ENCODE data around the gene POU6F2.
A peak's percentile ranks its signal among the peaks of the same experiment; 100 is the strongest.
"Not testable (repeated sequence)": the region's sequence is repeated elsewhere in the genome, so short reads cannot be mapped to it uniquely, and the experiment has no call there.

The POU6F2 gene

DNA sequence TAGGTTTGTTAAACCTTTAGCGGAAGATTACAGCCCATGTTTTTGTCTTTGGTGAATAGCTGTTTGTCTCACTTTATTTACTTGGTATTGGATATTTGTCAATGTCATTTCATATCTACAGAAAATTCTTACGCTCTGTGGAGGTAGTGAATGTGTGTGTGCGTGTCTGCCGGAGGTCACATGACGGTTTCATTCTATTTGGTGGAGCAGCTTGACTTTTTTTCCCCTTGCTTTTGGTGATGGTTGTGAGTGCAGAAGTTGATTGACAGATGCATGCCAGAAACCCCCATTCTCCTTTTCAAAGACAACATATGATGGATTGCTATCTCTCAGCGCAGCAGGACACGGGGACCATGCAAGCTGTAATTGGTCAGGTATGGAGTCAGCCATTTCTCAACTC lies at the start of gene POU6F2:
TSS of gene POU6F2 (plus strand) at position 225 of the 400 bp plus-strand sequence. CDS start at position 270, 45 bp downstream.
- no peak for DNase-seq (ENCODE audit: low read depth in 2 of 2)

DNA sequence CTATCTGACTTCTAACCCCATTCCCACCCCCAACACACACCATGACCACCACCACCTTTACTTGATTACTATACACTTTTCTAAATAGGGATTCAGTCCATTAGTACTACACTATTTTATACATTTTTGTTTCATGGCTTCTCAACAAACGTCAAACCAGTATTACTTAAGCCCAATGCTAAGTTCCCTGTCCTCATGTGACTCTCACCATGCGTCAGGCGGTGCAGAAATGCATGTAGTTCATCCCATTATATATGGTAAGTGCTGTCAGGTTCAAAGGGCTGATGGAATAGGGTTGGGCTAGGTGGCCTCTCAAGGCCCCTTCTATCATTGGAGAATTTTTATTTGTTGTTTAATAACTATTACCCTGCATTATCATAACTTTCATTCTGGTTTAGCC lies 49.2 kb upstream of the POU6F2 start:
- DNase-seq (ENCODE audit: low read depth in 2 of 2): no peak

- no peak for DNase-seq (ENCODE audit: low read depth in 2 of 2)
These were observed 48.1 kb upstream of the POU6F2 start for GRCh38 chr7:38929460-38930171.

DNA sequence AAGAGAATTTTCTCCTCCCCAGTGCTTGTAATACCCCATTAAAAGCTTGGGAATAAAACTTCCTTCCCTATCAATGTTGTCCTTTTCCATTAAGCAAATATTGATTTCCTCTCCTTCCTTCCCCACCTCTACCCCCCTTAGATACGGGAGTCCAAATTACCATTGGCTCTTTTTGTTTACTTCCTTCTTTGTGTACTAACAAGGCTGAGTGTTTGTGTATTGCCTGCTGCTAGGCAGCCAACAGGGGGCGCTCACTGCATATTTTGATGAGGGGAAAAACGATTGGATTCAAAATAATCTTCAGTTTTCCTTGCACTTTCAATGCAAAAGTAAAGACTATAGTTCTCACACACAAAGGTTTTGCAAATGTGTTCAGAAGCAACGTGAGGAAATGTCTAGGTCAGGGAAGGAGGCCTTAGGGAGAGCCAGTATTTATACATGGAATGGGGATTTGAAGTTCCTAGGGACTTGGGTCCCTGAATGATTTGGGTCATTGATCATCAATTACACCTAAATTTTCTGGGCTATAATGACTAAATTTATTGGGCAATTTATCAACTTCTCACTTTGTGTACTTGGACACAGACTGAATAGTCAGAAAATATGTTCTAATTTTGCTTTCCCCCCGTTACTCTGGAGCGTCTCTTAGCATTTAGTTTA lies 45.1 kb upstream of the POU6F2 start:
- DNase-seq (ENCODE audit: low read depth in 2 of 2): peak; percentile 21 to 45

DNA sequence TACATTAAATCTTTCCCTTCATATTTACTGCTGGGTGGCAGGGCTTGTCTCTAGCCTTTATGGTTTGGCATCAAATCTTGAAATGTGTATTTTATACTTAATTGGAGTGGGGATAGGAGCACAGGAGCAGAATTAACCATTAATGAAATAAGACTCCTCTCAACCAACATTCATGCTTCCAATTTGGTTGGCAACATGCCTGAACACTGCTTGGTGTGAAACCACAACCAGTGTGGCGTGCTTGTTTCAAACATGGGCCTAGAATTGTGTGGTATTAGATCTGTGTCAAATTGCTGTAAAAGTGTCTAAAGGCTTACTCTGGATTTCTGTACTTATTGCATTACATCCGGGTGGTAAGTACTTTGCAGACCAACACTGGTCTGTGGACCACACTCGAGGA lies 43.7 kb upstream of the POU6F2 start:
- DNase-seq (ENCODE audit: low read depth in 2 of 2): no peak

- no peak for DNase-seq (ENCODE audit: low read depth in 2 of 2)
These were observed 43.2 kb upstream of the POU6F2 start for GRCh38 chr7:38934536-38934935.

DNA sequence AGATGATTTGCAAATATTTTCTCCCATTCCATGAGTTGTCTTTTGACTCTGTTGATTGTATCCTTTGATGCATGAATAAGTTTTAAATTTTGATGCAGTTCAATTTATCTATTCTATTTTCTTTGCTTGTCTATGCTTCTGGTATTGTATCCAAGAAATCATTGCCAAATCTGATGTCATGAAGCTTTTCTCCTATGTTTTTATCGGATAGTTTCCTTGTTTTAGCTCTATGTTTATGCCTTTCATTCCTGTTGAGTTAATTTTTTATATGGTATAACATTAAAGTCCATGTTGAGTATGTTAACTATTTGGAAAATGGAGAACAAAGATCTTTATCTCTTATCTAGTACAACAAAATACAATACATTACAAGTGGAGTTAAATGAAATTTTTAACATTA lies 41.1 kb upstream of the POU6F2 start:
- no peak for DNase-seq (ENCODE audit: low read depth in 2 of 2)

DNA sequence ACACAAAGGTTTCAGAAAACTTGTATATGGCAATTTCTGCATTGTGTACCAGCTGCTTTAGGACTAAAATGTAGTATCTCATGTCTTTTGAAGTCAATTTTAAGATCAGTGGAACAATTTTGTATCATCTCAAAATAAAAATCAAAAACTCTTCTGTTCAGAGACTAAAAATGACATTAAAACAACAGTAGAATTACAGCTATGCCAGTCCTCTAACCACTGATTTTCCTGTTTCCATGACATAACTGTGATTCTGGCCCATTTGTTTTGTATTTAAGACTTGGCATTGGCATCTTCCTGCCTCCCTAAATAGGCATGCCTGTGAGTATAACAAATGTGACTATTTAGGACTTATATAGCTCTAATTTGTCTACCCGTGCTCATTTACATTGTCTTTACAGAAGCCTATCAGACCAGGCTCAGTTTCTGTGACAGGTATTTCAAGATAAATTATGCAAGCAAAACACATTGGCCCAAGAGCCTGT lies 39.7 kb upstream of the POU6F2 start:
- no peak for DNase-seq (ENCODE audit: low read depth in 2 of 2)

- no peak for DNase-seq (ENCODE audit: low read depth in 2 of 2)
These were observed 39.1 kb upstream of the POU6F2 start for GRCh38 chr7:38938589-38938988.

DNA sequence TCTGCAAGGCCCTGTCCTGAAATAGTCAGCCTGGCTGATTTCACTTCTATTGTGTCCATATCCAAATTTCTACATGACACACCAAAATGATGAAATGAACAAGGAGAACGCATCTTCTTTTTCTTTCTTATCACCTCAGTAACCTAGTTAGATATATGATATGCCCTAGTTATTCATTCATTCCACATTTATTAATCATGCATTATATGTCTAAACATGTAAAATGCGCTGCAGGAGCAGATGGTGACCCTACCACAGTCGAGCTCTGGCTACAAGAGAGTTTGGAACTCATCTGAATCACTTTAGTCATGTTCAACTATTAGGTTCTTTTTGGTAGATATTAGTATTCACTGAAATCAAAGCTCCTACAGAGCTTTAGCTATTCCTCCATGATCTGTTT lies 36.9 kb upstream of the POU6F2 start:
- DNase-seq (ENCODE audit: low read depth in 2 of 2): no peak

GRCh38 chr7:38942431-38943051 lies 35.2 kb upstream of the POU6F2 start:
- DNase-seq (ENCODE audit: low read depth in 2 of 2): no peak

DNA sequence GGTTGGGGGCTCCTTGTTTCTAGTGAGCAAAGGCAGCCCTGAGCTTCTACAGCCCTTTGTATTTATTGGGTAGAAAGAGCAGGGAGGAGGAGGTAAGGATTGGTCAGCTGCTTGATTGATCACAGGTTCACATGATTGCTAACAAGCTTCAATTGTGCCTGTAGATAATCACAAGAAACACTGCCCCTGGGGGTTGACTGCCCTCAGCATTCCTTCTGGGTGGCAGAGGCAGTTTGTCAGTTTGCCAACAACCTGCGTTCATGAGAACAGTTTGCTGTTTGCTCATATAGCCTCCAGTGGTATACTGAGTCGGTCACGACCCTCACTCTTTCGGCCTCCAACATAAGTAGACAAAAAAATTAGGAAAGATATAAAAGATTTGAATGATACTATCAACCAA lies 30.2 kb upstream of the POU6F2 start:
- not testable (repeated sequence) for DNase-seq (ENCODE audit: low read depth in 2 of 2)

GRCh38 chr7:38950309-38950708 lies 27.4 kb upstream of the POU6F2 start:
- DNase-seq (ENCODE audit: low read depth in 2 of 2): no peak

GRCh38 chr7:38951213-38951612 lies 26.5 kb upstream of the POU6F2 start:
- DNase-seq (ENCODE audit: low read depth in 2 of 2): no peak

DNA sequence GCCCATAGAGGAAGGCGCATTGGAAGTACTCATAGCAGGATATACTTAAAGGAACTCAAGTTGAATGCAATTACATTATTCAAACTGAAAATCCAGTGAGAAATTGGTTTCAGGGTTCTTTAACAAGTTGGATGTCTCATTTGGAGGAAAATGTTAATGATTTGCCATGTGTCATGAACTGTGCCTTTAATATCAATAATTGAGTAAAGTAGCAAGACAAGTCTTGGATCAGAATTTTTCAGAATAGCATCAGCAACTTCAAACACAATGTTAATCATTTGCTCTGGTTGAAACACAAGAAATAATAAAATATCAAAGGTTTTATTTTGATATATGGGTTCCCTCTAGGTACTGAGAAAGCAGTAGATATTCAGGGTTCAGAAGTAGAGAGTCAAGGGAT lies 24.5 kb upstream of the POU6F2 start:
- no peak for DNase-seq (ENCODE audit: low read depth in 2 of 2)

GRCh38 chr7:38953971-38954370 lies 23.7 kb upstream of the POU6F2 start:
- no peak for DNase-seq (ENCODE audit: low read depth in 2 of 2)

GRCh38 chr7:38955892-38956291 lies 21.8 kb upstream of the POU6F2 start:
- DNase-seq (ENCODE audit: low read depth in 2 of 2): no peak

DNA sequence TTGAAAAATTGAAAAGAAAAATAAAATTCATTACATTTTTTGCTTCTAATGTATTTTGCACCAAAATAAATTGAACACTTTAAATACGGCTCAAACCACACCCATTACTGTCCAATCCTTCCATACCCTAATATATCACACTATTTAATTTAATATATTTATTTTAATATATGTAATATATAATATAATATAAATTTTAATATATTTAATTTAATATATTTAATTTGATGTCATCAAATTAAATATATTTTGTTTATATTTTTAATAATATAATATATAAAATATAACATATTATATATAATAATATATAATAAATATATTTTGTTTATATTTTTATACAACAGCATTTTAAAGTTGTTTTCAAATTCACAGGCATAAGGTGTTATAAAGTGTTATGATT lies 15.7 kb upstream of the POU6F2 start:
- DNase-seq (ENCODE audit: low read depth in 2 of 2): no peak

DNA sequence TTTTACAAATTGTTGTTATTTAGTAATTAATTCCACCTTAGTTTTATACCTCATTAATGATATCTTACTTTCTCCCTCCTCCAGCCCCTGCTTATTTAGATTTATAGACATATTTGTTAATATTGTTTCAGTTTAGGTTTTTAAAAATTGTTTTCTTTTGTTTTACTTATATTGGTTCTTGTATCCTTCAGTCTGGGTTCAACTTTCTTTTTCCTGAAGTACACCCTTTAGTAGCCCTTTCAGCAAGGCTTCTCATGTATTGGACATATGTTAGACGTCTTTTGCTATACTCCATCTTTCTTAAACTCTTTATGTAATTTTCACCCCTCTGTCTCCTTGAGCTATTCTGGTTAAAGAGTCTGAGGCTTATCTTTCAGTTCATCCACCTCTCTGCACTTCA lies 12.8 kb upstream of the POU6F2 start:
- no peak for DNase-seq (ENCODE audit: low read depth in 2 of 2)

GRCh38 chr7:38973760-38974159 lies 3.9 kb upstream of the POU6F2 start:
- DNase-seq (ENCODE audit: low read depth in 2 of 2): no peak

- no peak for DNase-seq (ENCODE audit: low read depth in 2 of 2)
These were observed 1.7 kb upstream of the POU6F2 start for GRCh38 chr7:38975944-38976392.

GRCh38 chr7:38978491-38978890 lies 782 bp downstream of the POU6F2 start:
- no peak for DNase-seq (ENCODE audit: low read depth in 2 of 2)

- DNase-seq (ENCODE audit: low read depth in 2 of 2): no peak
These were observed 14.5 kb downstream of the POU6F2 start for GRCh38 chr7:38992203-38992602.

All from stimulated activated CD4-positive, alpha-beta T cell treated with anti-CD3 and anti-CD28 coated beads, Interleukin-1b, Interleukin-23, amount 100 ng/mL, for 4 hours (primary cell).